Activated naive CD4-positive, alpha-beta T cell treated with anti-CD3 and anti-CD28 coated beads, Interleukin-2, amount 50 U/mL, for 16 hours (primary cell): ENCODE results near the gene PCDHGC3.
"Not testable (repeated sequence)": the region's sequence is repeated elsewhere in the genome, so short reads cannot be mapped to it uniquely, and the experiment has no call there.

ENCODE experiments used
- DNase-seq: peaks from one replicate; pipeline ENCODE4 v3.0.0-alpha.2; 2020

Gene PCDHGC3

DNA sequence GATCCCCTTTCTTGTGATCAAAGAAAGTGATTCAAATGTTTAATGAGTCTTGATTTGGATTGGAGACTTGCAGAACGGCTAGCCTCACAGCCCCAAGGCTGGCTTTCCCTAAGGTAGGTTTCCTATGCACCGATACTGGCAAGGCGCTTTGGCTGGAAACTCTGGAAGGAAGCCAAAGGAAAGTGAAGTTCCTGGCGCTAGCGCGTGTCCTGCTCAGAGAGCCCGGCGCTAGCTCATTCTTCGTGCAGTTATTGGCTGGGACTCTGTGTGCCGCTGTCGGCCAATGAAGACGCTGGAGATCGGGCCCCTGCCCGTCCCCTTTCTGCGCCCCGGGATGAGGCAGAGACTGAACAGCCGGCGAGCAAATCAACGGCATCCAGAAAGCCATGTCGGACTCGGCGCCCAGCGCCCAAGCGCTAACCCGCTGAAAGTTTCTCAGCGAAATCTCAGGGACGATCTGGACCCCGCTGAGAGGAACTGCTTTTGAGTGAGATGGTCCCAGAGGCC, at the start of gene PCDHGC3:
TSS of gene PCDHGC3 (plus strand) at position 342 of the 507 bp plus-strand sequence. CDS start at position 493, 151 bp downstream.
- DNase-seq, result peak; percentile 52

DNA sequence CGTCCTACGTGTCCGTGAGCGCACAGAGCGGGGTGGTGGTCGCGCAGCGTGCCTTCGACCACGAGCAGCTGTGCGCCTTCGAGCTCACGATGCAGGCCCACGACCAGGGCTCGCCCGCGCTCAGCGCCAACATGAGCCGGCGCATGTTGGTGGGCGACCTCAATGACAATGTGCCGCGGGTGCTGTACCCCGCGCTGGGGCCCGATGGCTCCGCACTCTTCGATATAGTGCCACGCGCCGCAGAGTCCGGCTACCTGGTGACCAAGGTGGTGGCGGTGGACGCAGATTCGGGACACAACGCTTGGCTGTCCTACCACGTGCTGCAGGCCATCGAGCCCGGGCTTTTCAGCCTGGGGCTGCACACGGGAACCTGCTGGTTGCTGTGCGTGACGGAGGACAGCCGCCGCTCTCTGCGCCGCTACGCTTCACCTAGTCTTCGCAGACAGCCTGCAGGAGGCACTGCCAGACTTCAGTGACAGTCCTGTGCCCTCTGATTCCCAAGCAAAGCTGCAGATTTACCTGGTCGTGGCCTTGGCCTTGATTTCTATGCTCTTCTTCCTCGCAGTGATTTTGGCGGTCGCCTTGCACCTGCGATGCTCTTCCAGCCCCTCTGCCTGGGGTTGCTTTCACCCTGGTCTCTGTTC, 47.9 kb upstream of the PCDHGC3 start:
- DNase-seq, result no peak

DNA sequence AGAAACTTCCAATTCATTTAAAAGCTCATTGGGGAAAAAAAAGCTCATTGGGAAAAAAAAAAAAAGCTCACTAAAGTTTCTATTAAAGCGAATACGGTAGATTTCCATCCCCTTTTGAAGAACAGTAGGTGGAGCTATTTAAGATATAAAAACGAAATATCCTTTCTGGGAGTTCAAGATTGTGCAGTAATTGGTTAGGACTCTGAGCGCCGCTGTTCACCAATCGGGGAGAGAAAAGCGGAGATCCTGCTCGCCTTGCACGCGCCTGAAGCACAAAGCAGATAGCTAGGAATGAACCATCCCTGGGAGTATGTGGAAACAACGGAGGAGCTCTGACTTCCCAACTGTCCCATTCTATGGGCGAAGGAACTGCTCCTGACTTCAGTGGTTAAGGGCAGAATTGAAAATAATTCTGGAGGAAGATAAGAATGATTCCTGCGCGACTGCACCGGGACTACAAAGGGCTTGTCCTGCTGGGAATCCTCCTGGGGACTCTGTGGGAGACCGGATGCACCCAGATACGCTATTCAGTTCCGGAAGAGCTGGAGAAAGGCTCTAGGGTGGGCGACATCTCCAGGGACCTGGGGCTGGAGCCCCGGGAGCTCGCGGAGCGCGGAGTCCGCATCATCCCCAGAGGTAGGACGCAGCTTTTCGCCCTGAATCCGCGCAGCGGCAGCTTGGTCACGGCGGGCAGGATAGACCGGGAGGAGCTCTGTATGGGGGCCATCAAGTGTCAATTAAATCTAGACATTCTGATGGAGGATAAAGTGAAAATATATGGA, 45.2 kb upstream of the PCDHGC3 start, which contains the start of gene PCDHGA12:
TSS of gene PCDHGA12 (plus strand) at position 176 of the 782 bp plus-strand sequence. CDS start at position 429, 253 bp downstream.
- no peak for DNase-seq

DNA sequence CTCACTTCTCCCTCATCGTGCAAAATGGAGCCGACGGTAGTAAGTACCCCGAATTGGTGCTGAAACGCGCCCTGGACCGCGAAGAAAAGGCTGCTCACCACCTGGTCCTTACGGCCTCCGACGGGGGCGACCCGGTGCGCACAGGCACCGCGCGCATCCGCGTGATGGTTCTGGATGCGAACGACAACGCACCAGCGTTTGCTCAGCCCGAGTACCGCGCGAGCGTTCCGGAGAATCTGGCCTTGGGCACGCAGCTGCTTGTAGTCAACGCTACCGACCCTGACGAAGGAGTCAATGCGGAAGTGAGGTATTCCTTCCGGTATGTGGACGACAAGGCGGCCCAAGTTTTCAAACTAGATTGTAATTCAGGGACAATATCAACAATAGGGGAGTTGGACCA, 44.5 kb upstream of the PCDHGC3 start:
- DNase-seq, result no peak

DNA sequence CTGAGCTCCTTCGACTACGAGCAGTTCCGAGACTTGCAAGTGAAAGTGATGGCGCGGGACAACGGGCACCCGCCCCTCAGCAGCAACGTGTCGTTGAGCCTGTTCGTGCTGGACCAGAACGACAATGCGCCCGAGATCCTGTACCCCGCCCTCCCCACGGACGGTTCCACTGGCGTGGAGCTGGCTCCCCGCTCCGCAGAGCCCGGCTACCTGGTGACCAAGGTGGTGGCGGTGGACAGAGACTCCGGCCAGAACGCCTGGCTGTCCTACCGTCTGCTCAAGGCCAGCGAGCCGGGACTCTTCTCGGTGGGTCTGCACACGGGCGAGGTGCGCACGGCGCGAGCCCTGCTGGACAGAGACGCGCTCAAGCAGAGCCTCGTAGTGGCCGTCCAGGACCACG, 43.5 kb upstream of the PCDHGC3 start:
- DNase-seq, result not testable (repeated sequence)

DNA sequence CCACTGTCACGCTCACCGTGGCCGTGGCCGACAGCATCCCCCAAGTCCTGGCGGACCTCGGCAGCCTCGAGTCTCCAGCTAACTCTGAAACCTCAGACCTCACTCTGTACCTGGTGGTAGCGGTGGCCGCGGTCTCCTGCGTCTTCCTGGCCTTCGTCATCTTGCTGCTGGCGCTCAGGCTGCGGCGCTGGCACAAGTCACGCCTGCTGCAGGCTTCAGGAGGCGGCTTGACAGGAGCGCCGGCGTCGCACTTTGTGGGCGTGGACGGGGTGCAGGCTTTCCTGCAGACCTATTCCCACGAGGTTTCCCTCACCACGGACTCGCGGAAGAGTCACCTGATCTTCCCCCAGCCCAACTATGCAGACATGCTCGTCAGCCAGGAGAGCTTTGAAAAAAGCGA, 43.0 kb upstream of the PCDHGC3 start:
- not testable (repeated sequence) for DNase-seq

DNA sequence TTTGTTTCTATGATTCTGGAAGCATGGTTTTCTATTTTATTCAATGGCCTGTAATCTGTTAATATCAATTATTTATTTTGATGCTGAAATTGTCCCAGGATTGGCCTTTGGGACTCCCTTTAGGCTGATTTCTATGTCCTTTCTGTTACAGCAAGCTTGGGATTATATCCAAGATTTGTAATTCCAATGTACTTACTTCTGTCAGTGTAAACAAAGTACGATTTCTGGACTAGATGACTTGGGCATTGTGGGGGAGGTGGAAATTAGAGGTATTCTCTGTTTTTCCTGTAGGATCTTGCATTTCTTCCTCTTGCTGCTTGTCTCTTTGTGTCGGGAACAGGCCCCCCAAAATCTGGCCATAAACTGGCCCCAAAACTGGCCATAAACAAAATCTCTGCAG, 41.8 kb upstream of the PCDHGC3 start:
- DNase-seq, result no peak

DNA sequence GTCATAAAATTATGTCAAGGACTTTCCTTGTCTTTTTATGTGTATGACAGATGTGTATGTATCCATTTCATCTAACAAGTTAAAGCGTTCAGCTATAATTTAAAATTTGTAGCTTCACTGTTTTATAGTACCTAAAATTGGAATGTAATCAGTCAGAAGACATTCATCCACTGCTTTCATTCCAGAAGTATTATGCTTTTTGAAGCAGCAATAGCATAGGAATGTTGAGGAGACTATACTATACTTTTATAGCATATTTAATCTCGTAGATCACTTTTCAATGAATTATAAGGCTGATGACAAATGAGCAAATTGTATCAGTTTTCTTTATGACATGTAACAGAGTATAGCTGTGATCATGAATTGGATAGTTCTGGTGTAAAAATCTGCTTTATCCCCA, 38.5 kb upstream of the PCDHGC3 start:
- no peak for DNase-seq

DNA sequence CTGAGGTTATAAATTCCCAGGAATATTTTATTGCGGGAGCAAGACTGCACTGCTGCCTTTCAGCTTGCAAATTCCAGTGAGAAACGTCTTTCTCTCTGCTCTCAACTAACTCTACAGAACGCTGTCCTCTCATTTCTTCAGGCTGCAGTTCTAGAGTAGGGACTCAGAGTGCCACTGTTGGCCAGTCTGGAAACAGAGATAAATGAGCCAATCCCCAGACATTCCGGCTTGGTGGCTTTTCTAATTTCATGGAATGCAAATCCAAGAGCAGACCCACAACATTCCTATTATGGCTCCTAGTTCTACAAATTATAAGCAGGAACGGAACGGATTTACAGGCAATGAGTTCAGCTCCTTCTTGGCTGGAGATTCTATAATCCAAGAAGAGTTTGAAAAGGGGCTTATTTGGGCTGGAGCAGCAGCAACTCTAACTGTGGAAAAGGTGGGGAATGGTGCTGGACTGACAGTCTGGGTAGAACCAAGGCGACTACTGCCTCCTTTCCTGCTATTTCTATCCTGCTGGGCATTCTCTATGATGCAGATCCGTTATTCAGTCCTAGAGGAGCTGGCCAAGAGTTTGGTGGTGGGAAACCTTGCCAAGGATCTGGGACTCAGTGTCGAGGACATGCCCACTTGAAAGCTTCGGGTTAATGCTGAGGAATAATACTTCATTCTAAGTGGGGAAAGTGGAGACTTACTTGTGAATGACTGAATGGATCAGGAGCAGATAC, 36.2 kb upstream of the PCDHGC3 start:
- no peak for DNase-seq

DNA sequence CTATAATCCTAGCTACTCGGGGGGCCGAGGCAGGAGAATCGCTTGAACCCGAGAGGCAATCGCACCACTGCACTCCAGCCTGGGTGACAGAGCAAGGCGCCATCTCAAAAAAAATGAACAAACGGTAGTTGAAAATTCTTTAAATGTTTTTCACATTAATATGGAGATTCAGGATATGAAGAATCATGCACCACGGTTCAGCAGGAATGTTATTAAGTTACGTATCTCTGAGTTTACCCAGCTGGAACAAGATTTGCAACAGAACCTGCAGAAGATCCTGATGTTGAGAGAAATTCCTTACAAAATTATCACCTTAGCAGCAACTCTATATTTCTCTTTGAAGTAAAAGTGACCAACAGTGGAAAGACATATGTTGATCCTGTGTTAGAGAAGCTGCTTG, 35.4 kb upstream of the PCDHGC3 start:
- DNase-seq, result no peak

DNA sequence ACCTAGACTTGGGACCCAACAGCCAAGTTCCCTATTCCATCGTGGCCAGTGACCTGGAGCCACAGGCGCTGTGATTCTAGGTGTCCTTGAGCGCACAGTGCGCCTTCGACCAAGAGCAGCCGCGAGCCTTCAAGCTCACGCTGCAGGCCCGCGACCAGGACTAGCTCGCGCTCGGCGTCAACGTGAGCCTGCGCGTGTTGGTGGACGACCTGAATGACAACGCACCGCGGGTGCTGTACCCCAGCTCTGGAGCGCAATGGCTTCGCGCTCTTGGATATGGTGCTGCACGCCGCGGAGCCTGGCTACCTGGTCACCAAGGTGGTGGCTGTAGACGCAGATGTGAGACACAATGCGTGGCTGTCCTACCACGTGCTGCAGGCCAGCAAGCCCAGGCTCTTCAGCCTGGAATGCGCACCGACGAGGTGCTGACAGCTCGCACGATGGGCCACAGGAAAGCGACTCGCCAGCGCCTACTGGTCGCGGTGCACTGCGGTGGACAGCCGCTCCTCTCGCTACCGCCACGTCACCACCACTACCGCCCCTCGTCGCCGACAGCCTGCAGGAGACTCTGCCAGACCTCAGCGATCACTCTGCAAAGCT, 34.1 kb upstream of the PCDHGC3 start:
- no peak for DNase-seq

DNA sequence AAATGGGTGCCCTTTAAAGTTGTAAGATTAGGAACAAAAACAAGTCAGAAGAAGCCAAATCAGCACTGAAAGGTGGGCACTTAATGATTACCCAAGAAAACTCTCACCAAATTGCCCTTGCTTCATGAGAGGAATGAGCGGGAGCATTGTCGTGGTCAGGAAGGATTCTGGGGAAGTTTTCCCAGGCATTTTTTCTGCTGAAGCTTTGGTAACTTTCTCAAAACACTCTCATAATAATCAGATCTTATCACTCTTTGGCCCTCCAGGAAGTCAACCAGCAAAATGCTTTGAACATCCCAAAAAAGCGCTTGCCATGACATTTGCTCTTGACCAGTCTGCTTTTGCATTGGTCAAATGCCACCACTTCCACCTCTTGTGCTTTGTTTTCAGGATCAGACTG, 10.4 kb upstream of the PCDHGC3 start:
- no peak for DNase-seq

DNA sequence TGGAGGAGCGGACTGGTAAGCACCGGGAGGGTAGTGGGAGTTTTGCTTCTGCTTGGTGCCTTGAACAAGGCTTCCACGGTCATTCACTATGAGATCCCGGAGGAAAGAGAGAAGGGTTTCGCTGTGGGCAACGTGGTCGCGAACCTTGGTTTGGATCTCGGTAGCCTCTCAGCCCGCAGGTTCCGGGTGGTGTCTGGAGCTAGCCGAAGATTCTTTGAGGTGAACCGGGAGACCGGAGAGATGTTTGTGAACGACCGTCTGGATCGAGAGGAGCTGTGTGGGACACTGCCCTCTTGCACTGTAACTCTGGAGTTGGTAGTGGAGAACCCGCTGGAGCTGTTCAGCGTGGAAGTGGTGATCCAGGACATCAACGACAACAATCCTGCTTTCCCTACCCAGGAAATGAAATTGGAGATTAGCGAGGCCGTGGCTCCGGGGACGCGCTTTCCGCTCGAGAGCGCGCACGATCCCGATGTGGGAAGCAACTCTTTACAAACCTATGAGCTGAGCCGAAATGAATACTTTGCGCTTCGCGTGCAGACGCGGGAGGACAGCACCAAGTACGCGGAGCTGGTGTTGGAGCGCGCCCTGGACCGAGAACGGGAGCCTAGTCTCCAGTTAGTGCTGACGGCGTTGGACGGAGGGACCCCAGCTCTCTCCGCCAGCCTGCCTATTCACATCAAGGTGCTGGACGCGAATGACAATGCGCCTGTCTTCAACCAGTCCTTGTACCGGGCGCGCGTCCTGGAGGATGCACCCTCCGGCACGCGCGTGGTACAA, 556 bp downstream of the PCDHGC3 start:
- no peak for DNase-seq

DNA sequence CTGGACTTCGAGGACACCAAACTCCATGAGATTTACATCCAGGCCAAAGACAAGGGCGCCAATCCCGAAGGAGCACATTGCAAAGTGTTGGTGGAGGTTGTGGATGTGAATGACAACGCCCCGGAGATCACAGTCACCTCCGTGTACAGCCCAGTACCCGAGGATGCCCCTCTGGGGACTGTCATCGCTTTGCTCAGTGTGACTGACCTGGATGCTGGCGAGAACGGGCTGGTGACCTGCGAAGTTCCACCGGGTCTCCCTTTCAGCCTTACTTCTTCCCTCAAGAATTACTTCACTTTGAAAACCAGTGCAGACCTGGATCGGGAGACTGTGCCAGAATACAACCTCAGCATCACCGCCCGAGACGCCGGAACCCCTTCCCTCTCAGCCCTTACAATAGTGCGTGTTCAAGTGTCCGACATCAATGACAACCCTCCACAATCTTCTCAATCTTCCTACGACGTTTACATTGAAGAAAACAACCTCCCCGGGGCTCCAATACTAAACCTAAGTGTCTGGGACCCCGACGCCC, 1.3 kb downstream of the PCDHGC3 start:
- DNase-seq, result no peak

DNA sequence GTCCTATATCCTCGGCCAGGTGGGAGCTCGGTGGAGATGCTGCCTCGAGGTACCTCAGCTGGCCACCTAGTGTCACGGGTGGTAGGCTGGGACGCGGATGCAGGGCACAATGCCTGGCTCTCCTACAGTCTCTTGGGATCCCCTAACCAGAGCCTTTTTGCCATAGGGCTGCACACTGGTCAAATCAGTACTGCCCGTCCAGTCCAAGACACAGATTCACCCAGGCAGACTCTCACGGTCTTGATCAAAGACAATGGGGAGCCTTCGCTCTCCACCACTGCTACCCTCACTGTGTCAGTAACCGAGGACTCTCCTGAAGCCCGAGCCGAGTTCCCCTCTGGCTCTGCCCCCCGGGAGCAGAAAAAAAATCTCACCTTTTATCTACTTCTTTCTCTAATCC, 2.0 kb downstream of the PCDHGC3 start:
- DNase-seq, result no peak

DNA sequence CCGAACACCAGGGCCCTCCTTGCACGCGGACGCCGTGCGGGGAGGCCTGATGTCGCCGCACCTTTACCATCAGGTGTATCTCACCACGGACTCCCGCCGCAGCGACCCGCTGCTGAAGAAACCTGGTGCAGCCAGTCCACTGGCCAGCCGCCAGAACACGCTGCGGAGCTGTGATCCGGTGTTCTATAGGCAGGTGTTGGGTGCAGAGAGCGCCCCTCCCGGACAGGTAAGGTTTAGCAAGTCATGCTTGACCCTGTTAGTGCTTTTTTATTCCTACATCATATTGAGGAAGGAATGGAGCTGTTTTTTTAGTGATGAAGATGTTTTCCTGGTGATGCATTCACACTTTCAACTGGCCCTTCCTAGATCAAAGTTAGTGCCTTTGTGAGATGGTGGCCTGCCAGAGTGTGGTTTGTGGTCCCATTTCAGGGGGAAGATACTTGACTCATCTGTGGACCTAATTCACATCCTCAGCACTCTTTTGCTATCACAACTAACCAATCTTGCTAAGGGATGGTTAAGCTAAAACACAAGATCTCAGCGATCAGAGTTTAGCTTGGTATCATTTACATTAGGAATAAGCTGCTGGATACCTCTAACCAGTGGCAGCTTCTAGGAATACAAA, 2.7 kb downstream of the PCDHGC3 start:
- DNase-seq, result no peak

DNA sequence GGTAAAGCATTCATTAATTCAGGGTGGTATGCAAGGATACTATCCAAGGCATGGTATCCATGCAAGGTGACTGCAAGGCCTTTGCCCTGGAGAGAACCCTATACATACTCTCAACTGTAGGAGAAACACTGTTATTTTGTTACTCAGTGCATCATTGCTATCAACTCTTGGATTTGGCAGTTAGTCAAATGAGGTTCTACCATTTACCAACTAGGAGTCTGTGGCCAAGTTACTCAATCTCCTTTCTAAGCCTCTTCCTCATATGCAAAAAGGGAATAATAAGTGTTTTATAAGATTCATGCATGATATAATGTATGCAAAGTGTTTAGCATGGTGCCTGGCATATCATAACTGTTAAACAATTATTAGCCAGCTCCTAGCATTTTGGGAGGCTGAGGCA, 4.0 kb downstream of the PCDHGC3 start:
- no peak for DNase-seq

DNA sequence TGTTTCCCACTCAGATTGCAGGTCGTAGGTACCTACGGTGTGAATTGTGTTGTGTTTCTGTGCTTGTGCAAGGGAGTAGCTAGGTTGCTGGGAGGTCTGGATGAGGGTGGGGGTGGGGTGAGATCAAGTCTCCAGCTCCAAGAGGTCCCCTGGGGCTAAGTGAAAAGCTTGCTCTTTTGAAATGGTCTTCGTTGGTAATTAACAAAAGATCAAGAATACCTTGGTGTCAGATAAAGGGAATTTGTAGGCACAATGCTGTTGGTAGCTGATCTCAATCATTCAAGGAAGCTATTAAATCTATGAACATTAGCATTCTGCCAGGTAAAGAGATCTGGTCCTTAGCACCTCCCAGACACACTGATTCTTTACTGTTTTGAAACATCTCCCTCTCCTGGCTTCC, 8.1 kb downstream of the PCDHGC3 start:
- DNase-seq, result no peak

DNA sequence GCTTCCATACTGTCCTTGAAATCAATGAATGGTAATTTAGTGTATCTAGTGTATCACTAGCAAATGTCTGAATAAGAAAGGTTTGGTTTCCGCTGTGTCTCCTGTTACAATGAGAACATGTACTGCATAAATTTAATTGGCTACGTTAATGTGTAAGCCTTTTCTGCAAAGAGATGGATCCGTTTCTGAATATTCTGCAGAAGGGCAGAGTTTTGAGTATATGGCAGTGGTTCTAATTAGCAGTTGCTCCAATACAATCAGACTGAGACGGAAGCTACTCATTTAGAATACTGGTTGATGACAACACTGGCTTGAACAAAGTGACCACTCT, 8.5 kb downstream of the PCDHGC3 start:
- DNase-seq, result no peak

DNA sequence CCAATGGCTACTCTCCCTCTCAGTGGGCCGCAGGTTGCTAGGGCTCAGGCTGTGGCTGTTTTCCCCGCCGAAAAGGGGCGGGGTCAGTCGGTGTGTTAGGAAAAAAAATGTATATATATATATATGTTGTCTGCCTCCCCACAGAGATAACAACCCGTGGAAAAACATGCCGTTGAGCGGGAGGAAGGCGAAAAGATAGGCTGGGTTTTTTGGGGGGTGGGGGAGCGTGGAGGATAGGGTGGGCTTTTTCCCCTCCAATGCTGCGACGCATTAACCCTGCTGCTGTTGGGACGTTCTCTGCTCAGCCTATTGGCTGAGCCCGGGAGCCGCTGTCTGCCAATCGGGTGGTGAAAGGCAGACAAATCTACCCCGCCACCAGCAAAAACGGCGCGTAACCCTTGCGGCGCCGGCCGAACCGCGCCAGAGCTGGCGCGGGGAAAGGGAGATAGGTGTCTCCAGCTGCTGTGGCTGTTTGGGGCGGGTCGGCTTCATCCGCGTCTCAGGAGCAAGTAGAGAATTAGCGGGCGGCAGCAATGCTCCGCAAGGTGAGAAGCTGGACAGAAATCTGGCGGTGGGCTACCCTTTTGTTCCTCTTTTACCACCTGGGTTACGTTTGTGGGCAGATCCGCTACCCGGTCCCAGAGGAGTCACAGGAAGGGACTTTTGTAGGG, 9.0 kb downstream of the PCDHGC3 start, which contains the start of gene PCDHGC4:
TSS of gene PCDHGC4 (plus strand) at position 390 of the 671 bp plus-strand sequence. CDS start at position 534, 144 bp downstream.
- DNase-seq, result no peak
